ENCODE results near the gene UBE2F.

DNA sequence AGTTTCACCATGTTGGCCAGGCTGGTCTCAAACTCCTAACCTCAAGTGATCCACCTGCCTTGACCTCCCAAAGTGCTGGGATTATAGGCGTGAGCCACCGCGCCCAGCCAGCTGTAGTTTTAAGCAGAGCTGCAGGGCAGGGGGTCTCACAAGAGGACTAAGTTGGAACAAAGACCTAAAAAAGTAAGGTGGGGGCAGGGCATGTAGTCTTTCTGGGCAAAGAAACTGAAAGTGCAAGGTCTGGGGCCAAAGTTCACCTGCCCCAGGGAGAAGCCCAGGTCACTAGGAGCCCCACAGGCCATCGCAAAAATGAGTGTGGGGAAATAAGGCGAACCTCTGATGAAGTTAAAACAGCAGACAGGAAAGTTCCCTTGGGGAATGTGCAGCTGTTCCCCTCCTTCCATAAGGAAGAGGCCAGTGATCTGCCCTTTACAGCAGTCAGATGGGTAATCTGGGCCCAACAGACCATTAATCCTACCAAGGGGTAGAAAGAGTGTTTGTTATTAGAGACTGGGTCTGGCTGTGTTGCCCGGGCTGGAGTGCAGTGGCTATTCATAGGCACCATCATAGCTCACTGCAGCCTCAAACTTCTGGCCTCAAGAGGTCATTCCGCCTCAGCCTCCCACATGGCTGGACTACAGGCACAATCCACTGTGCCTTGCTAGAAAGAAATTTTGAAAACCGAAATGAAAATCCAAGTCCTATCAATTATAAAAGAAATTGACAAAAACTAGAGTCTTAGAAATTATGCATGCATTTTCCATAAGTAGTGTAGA lies 96.8 kb downstream of the UBE2F start:
- TF ChIP-seq POLR2A (IDR thresholded peaks at IDR 0.05; ENCODE audit: low read depth, low read length) (no peak), POLR2AphosphoS5 (IDR thresholded peaks at IDR 0.05; ENCODE audit: low read depth, low read length) (no peak), TAF1 (IDR thresholded peaks at IDR 0.05; ENCODE audit: low read depth, low read length) (no peak), SPI1 (IDR thresholded peaks at IDR 0.05; ENCODE audit: low read depth, low read length) (no peak), POU2F2 (IDR thresholded peaks at IDR 0.05; ENCODE audit: low read depth, low read length) (no peak)
